IMR-90 (cell line): Measurements from ENCODE around the gene ZBTB44. TPM values are rescaled to one million over a fixed set of nuclear protein-coding genes. Genes with fewer than 3 reads are reported as not detected.

Experiments
- ATAC-seq: fragments of 200-7000 bp; cut with Tn5 transposase; 2 replicates; pipeline ENCODE4 v1.9.1; 2020; ENCODE audit warnings: low read depth, mild to moderate bottlenecking, moderate library complexity
- BruUV-seq: library from RNA; stranded (reverse); fragments of 400-500 nt; replicated peaks from 2 replicates; lab custom pipeline; 2021; lab: Mats Ljungman, UMichigan
- CTCF ChIA-PET: fragments of 300-600 bp; formaldehyde crosslinking; extraction: SDS; loops from one replicate; lab custom pipeline; 2021; ENCODE audit warnings: antibody characterized with exemption; lab: Yijun Ruan, JAX
- POLR2A ChIA-PET: fragments of 300-600 bp; sonication (Branson Sonifier 250); formaldehyde crosslinking; loops from one replicate; lab custom pipeline; 2022; ENCODE audit warnings: antibody characterized with exemption; ENCODE audit not compliant: unreplicated experiment; lab: Charles Lee
- DNase-seq: peaks from one replicate; pipeline ENCODE4 v3.0.0; 2013
- H2AFZ ChIP-seq: replicated peaks from 2 replicates; pipeline ENCODE3; 2013; ENCODE audit warnings: low read length, mild to moderate bottlenecking; ENCODE audit not compliant: poor library complexity
- H2AK5ac ChIP-seq: 2 replicates; pipeline ENCODE4 v1.6.1; 2013; ENCODE audit warnings: low read depth, low read length, inconsistent platforms
- H2AK9ac ChIP-seq: replicated peaks from 2 replicates; pipeline ENCODE3; 2013; ENCODE audit warnings: mild to moderate bottlenecking, low read depth, low read length, moderate library complexity; ENCODE audit not compliant: poor library complexity
- H2BK120ac ChIP-seq: 2 replicates; pipeline ENCODE4 v1.6.1; 2013; ENCODE audit warnings: low read depth, low read length, inconsistent platforms
- H2BK15ac ChIP-seq: 3 replicates; pipeline ENCODE4 v1.6.1; 2013; ENCODE audit warnings: low read depth, low read length, inconsistent platforms
- H2BK20ac ChIP-seq: 2 replicates; pipeline ENCODE4 v1.6.1; 2013; ENCODE audit warnings: low read depth, mild to moderate bottlenecking, inconsistent platforms, low read length, moderate library complexity
- H2BK5ac ChIP-seq: 2 replicates; pipeline ENCODE4 v1.6.1; 2013; ENCODE audit warnings: mild to moderate bottlenecking, low read depth, low read length, inconsistent platforms; ENCODE audit not compliant: poor library complexity, severe bottlenecking
- H3K14ac ChIP-seq: replicated peaks from 2 replicates; pipeline ENCODE4 v1.6.1; 2013; ENCODE audit warnings: low read depth, low read length, inconsistent platforms
- H3K18ac ChIP-seq: 2 replicates; pipeline ENCODE4 v1.6.1; 2013; ENCODE audit warnings: low read depth, low read length, control low read depth
- H3K23ac ChIP-seq: 2 replicates; pipeline ENCODE4 v1.6.1; 2013; ENCODE audit warnings: low read depth, low read length, inconsistent platforms
- H3K27ac ChIP-seq: 2 replicates; pipeline ENCODE4 v1.5.1; 2013; ENCODE audit warnings: mild to moderate bottlenecking, control low read depth, low read length; ENCODE audit not compliant: insufficient read depth
- H3K27me3 ChIP-seq: 2 replicates; pipeline ENCODE4 v1.6.1; 2013; ENCODE audit warnings: low read length; ENCODE audit not compliant: control insufficient read depth, insufficient read depth
- H3K36me3 ChIP-seq: 2 replicates; pipeline ENCODE4 v1.6.1; 2013; ENCODE audit warnings: low read length, mixed read lengths; ENCODE audit not compliant: control insufficient read depth, insufficient read depth
- H3K4ac ChIP-seq: 2 replicates; pipeline ENCODE4 v1.6.1; 2013; ENCODE audit warnings: low read depth, low read length, inconsistent platforms
- H3K4me1 ChIP-seq: 2 replicates; pipeline ENCODE4 v1.6.1; 2013; ENCODE audit warnings: low read length, mixed read lengths; ENCODE audit not compliant: control insufficient read depth, insufficient read depth
- H3K4me2 ChIP-seq: 2 replicates; pipeline ENCODE4 v1.6.1; 2013; ENCODE audit warnings: low read depth, mild to moderate bottlenecking, control low read depth, low read length, moderate library complexity
- H3K4me3 ChIP-seq: 2 replicates; pipeline ENCODE4 v1.5.1; 2013; ENCODE audit warnings: low read depth, mild to moderate bottlenecking, control low read depth, low read length, moderate library complexity; ENCODE audit not compliant: insufficient read depth
- H3K56ac ChIP-seq: 2 replicates; pipeline ENCODE4 v1.6.1; 2013; ENCODE audit warnings: low read length, inconsistent platforms; ENCODE audit not compliant: insufficient read depth; ENCODE audit errors: extremely low read depth
- H3K79me1 ChIP-seq, 2 experiments: 2 replicates each; pipeline ENCODE4 v1.6.1; 2013; ENCODE audit warnings: low read length in 2 of 2, inconsistent platforms in 1 of 2, low read depth in 1 of 2
- H3K9ac ChIP-seq: 2 replicates; pipeline ENCODE4 v1.6.1; 2013; ENCODE audit warnings: low read depth, low read length, control low read depth
- H3K9me1 ChIP-seq: 2 replicates; pipeline ENCODE4 v1.6.1; 2013; ENCODE audit warnings: low read length, inconsistent platforms; ENCODE audit not compliant: insufficient read depth
- H3K9me3 ChIP-seq: 2 replicates; pipeline ENCODE4 v1.6.1; 2013; ENCODE audit warnings: low read length; ENCODE audit not compliant: control insufficient read depth, insufficient read depth
- H4K20me1 ChIP-seq: 2 replicates; pipeline ENCODE4 v1.6.1; 2013; ENCODE audit warnings: low read length, inconsistent platforms; ENCODE audit not compliant: insufficient read depth
- H4K5ac ChIP-seq: 2 replicates; pipeline ENCODE4 v1.6.1; 2013; ENCODE audit warnings: mild to moderate bottlenecking, low read depth, low read length, control low read depth
- H4K8ac ChIP-seq, 2 experiments: 2 replicates each; pipeline ENCODE4 v1.6.1; 2013; ENCODE audit warnings: low read depth in 2 of 2, low read length in 2 of 2, control low read depth in 1 of 2, inconsistent platforms in 1 of 2
- H4K91ac ChIP-seq: 2 replicates; pipeline ENCODE4 v1.6.1; 2013; ENCODE audit warnings: low read depth, low read length, inconsistent platforms; ENCODE audit not compliant: insufficient read depth
- BHLHE40 ChIP-seq: fragments of 150-350 bp; IDR thresholded peaks from 2 replicates; pipeline ENCODE4 v1.6.1; 2016; ENCODE audit warnings: mild to moderate bottlenecking, low read depth, low read length
- CEBPB ChIP-seq: IDR thresholded peaks from 2 replicates; pipeline ENCODE4 v1.6.1; 2012; ENCODE audit warnings: low read depth, low read length, improper control_type of control experiment
- CHD1 ChIP-seq: IDR thresholded peaks from 2 replicates; pipeline ENCODE4 v1.6.1; 2012; ENCODE audit warnings: low read depth, low read length, improper control_type of control experiment
- CTCF ChIP-seq: conservative IDR thresholded peaks from 2 replicates; pipeline ENCODE4 v1.5.1; 2012; ENCODE audit warnings: mild to moderate bottlenecking, low read depth, low read length, improper control_type of control experiment
- ELK1 ChIP-seq: fragments of 150-350 bp; IDR thresholded peaks from 2 replicates; pipeline ENCODE4 v1.6.1; 2016; ENCODE audit warnings: low read depth, mild to moderate bottlenecking, low read length, moderate library complexity, borderline replicate concordance
- FOS ChIP-seq: fragments of 150-350 bp; IDR thresholded peaks from 2 replicates; pipeline ENCODE4 v1.6.1; 2016; ENCODE audit warnings: low read depth, low read length
- MAFK ChIP-seq: IDR thresholded peaks from 2 replicates; pipeline ENCODE4 v1.6.1; 2012; ENCODE audit warnings: low read depth, low read length, improper control_type of control experiment
- MAZ ChIP-seq: IDR thresholded peaks from 2 replicates; pipeline ENCODE4 v1.6.1; 2012; ENCODE audit warnings: low read depth, mild to moderate bottlenecking, low read length, improper control_type of control experiment, moderate library complexity, borderline replicate concordance
- MXI1 ChIP-seq: IDR thresholded peaks from 2 replicates; pipeline ENCODE4 v1.6.1; 2012; ENCODE audit warnings: low read depth, mild to moderate bottlenecking, low read length, moderate library complexity, borderline replicate concordance
- NFE2L2 ChIP-seq: fragments of 150-350 bp; IDR thresholded peaks from 2 replicates; pipeline ENCODE4 v1.6.1; 2016; ENCODE audit warnings: low read depth, mild to moderate bottlenecking, low read length
- POLR2A ChIP-seq: IDR thresholded peaks from 2 replicates; pipeline ENCODE4 v1.6.1; 2012; ENCODE audit warnings: mild to moderate bottlenecking, low read depth, low read length
- RAD21 ChIP-seq: IDR thresholded peaks from 2 replicates; pipeline ENCODE4 v1.6.1; 2012; ENCODE audit warnings: low read length, improper control_type of control experiment
- RCOR1 ChIP-seq: IDR thresholded peaks from 2 replicates; pipeline ENCODE4 v1.6.1; 2012; ENCODE audit warnings: mild to moderate bottlenecking, low read length, improper control_type of control experiment; ENCODE audit not compliant: insufficient replicate concordance
- RFX5 ChIP-seq: IDR thresholded peaks from 2 replicates; pipeline ENCODE4 v1.8.0; 2012; ENCODE audit warnings: low read depth, mild to moderate bottlenecking, low read length, moderate library complexity
- SMC3 ChIP-seq: fragments of 150-350 bp; IDR thresholded peaks from 2 replicates; pipeline ENCODE4 v1.6.1; 2016; ENCODE audit warnings: low read depth, mild to moderate bottlenecking, antibody characterized with exemption, low read length, moderate library complexity
- USF2 ChIP-seq: fragments of 150-350 bp; IDR thresholded peaks from 2 replicates; pipeline ENCODE4 v1.6.1; 2017; ENCODE audit warnings: mild to moderate bottlenecking, antibody characterized with exemption, low read length, low read depth
- WGBS, 2 experiments: methylation state at CpG; one replicate each; pipeline versions ENCODE4 v1.1.5 to v1.1.7; 2013; ENCODE audit warnings: missing lambda C conversion rate in 2 of 2; ENCODE audit not compliant: insufficient read length in 1 of 2; ENCODE audit errors: extremely low coverage in 2 of 2; 5-methylcytosine and 5-hydroxymethylcytosine counted together
- dilution Hi-C: fragments of 300-500 bp; cut with HindIII; formaldehyde crosslinking; loops from one replicate; pipeline ENCODE4 v1.14.3; 2018; ENCODE audit warnings: low sequenced_read_pairs; ENCODE audit not compliant: unreplicated experiment
- in situ Hi-C: fragments of 300-500 bp; cut with MboI; formaldehyde crosslinking; loops from 3 replicates; pipeline ENCODE4 v1.14.3; 2019; ENCODE audit warnings: low sequenced_read_pairs, inconsistent platforms, mixed read lengths
- intact Hi-C: fragments of 100-400 bp; cut with micrococcal nuclease; formaldehyde crosslinking; loops from 2 replicates; pipeline ENCODE4 v1.10.0; 2022
- polyA plus RNA-seq, 3 experiments: library from polyadenylated mRNA; depleted of rRNA; stranded (reverse); fragments of >200 nt; gene quantifications; 2 replicates each; pipeline ENCODE4 v1.2.3, GENCODE V29; 2012; ENCODE audit warnings: low replicate concordance in 1 of 3
- total RNA-seq: library from RNA; depleted of rRNA; stranded (reverse); fragments of >200 nt; gene quantifications from 2 replicates; pipeline ENCODE4 v1.2.3, GENCODE V29; 2012

Gene ZBTB44
- total and polyA plus RNA-seq, 2 of the 4 experiments (the other 2 are of a cell fraction), result 6.9 to 23.3 TPM

GRCh38 chr11:130338667-130339066, 23.9 kb upstream of the ZBTB44 start:
- H2AK9ac ChIP-seq, result no peak overlapping the region
- H3K18ac ChIP-seq, result no peak overlapping the region
- H3K9ac ChIP-seq, result no peak overlapping the region
- H4K20me1 ChIP-seq, result no peaks in the 10 kb centered on the region
- DNase-seq, result no peak
- no peak overlapping the region for H2BK120ac ChIP-seq
- H3K4me1 ChIP-seq, result no peaks in the 10 kb centered on the region
- H3K56ac ChIP-seq, result no peak overlapping the region
- TF ChIP-seq CTCF (no peak), BHLHE40 (no peak), ELK1 (no peak), SMC3 (no peak), CEBPB (no peak), RFX5 (no peak), MAZ (no peak), POLR2A (no peak), USF2 (no peak), RCOR1 (no peak), NFE2L2 (no peak), MAFK (no peak), CHD1 (no peak), MXI1 (no peak), FOS (no peak), RAD21 (no peak)
- dilution Hi-C loops (no loop called here), in situ Hi-C loops (no loop called here), intact Hi-C loops (no loop called here)
- H4K8ac ChIP-seq, result no peak overlapping the region
- H2BK20ac ChIP-seq, result no peak overlapping the region
- H3K9me1 ChIP-seq, result no peaks in the 10 kb centered on the region
- no peak overlapping the region for H2BK15ac ChIP-seq
- peaks cover 7% of the 10 kb centered on the region; the same call in 1 of the 2 replicates for H3K27me3 ChIP-seq
- no peak overlapping the region for H2BK5ac ChIP-seq
- H3K36me3 ChIP-seq, result no peaks in the 10 kb centered on the region
- H2AK5ac ChIP-seq, result no peak overlapping the region
- ATAC-seq, result no peak
- H2AFZ ChIP-seq, result no peak overlapping the region
- no peak overlapping the region for H3K14ac ChIP-seq
- H4K5ac ChIP-seq, result no peak overlapping the region
- H3K27ac ChIP-seq, result no peak overlapping the region
- ChIA-PET POLR2A (interaction anchor here (0.6 kb wide), 1 partner anchor 18 kb away, joined by 3 read pairs; no protein-coding TSS in a partner anchor), CTCF (interaction anchor here (0.7 kb wide), 1 partner anchor 490 kb away, joined by 4 read pairs; no protein-coding TSS in a partner anchor)
- H3K23ac ChIP-seq, result no peak overlapping the region
- peaks cover 4% of the 10 kb centered on the region; the same call in 1 of the 2 replicates for H3K9me3 ChIP-seq
- H3K79me1 ChIP-seq, result no peaks in the 10 kb centered on the region
- no peak overlapping the region for H3K4me3 ChIP-seq
- 60% methylated on average over 1 of the region's 3 CpGs; no CpG with 5 or more reads in 1 of the 2 experiments for WGBS, 2 experiments
- no peak overlapping the region for H3K4me2 ChIP-seq
- no peak overlapping the region for H3K4ac ChIP-seq
- no TSS peak for BruUV-seq
- H4K91ac ChIP-seq, result no peak overlapping the region
